CD4-positive, alpha-beta memory T cell (primary cell): ENCODE data around the gene PAM. TPM values are rescaled to one million over a fixed set of nuclear protein-coding genes. Genes with fewer than 3 reads are reported as not detected.
"Not testable (repeated sequence)": the region's sequence is repeated elsewhere in the genome, so short reads cannot be mapped to it uniquely, and the experiment has no call there.

ENCODE experiments used
- CTCF ChIA-PET: fragments of 350-600 bp; sonication (Branson Sonifier 250); formaldehyde crosslinking; loops from one replicate; lab custom pipeline; 2021; ENCODE audit warnings: inconsistent platforms; ENCODE audit not compliant: partially characterized antibody; lab: Charles Lee
- POLR2A ChIA-PET: fragments of 350-600 bp; sonication (Branson Sonifier 250); formaldehyde crosslinking; loops from one replicate; lab custom pipeline; 2021; ENCODE audit not compliant: partially characterized antibody; lab: Charles Lee
- DNase-seq, 5 donors: peaks; one replicate each; pipeline versions ENCODE4 v3.0.0 to v3.0.0-alpha.2; 2020 to 2022; ENCODE audit warnings: mixed read lengths in 1 of 5
- H3K27ac ChIP-seq: one replicate; pipeline ENCODE4 v1.7.0; 2013; ENCODE audit warnings: low read depth, low read length
- H3K27me3 ChIP-seq: 2 replicates; pipeline ENCODE4 v1.7.0; 2013; ENCODE audit warnings: mild to moderate bottlenecking, low read length, moderate library complexity; ENCODE audit not compliant: insufficient read depth
- H3K36me3 ChIP-seq: 2 replicates; pipeline ENCODE4 v1.7.0; 2013; ENCODE audit warnings: mild to moderate bottlenecking, low read length, moderate library complexity; ENCODE audit not compliant: insufficient read depth
- H3K4me1 ChIP-seq: 2 replicates; pipeline ENCODE4 v1.7.0; 2013; ENCODE audit warnings: mild to moderate bottlenecking, low read length, moderate library complexity; ENCODE audit not compliant: insufficient read depth
- H3K4me3 ChIP-seq, 2 donors: one replicate each; pipeline ENCODE4 v1.7.0; 2013; ENCODE audit warnings: low read length in 2 of 2, mild to moderate bottlenecking in 1 of 2
- H3K9me3 ChIP-seq, 2 donors: one replicate each; pipeline ENCODE4 v1.7.0; 2013; ENCODE audit warnings: low read length in 2 of 2, control low read depth in 1 of 2; ENCODE audit not compliant: control insufficient read depth in 1 of 2
- H3K27ac Mint-ChIP-seq, 7 donors: one replicate each; pipeline ENCODE4 v1.8.0; 2020 to 2021; ENCODE audit warnings: mixed read lengths in 7 of 7, mild to moderate bottlenecking in 6 of 7, inconsistent platforms in 3 of 7, moderate library complexity in 3 of 7
- H3K27me3 Mint-ChIP-seq, 2 donors: one replicate each; pipeline ENCODE4 v1.8.0; 2020 to 2021; ENCODE audit warnings: mixed read lengths in 2 of 2
- H3K36me3 Mint-ChIP-seq, 2 donors: one replicate each; pipeline ENCODE4 v1.8.0; 2020 to 2021; ENCODE audit warnings: mixed read lengths in 2 of 2, inconsistent platforms in 1 of 2, mild to moderate bottlenecking in 1 of 2
- H3K4me1 Mint-ChIP-seq, 4 donors: one replicate each; pipeline ENCODE4 v1.8.0; 2020 to 2021; ENCODE audit warnings: mixed read lengths in 4 of 4, mild to moderate bottlenecking in 1 of 4
- H3K4me3 Mint-ChIP-seq, 8 donors: one replicate each; pipeline ENCODE4 v1.8.0; 2020 to 2021; ENCODE audit warnings: mixed read lengths in 8 of 8, mild to moderate bottlenecking in 7 of 8, moderate library complexity in 6 of 8, inconsistent platforms in 3 of 8
- H3K9me3 Mint-ChIP-seq, 8 donors: one replicate each; pipeline ENCODE4 v1.8.0; 2020 to 2021; ENCODE audit warnings: mixed read lengths in 8 of 8, mild to moderate bottlenecking in 5 of 8, inconsistent platforms in 3 of 8, moderate library complexity in 1 of 8
- intact Hi-C: fragments of 100-400 bp; cut with micrococcal nuclease; formaldehyde crosslinking; loops from one replicate; pipeline ENCODE4 v1.15.1; 2023
- polyA plus RNA-seq, 2 donors: library from polyadenylated mRNA; unstranded; fragments of 300-500 nt; fragmentation: Illumina TruSeq; gene quantifications; one replicate each; pipeline ENCODE4 v1.2.3, GENCODE V29; 2021
- total RNA-seq, 2 experiments: library from RNA; stranded (reverse); gene quantifications; one replicate each; pipeline ENCODE4 v1.2.3, GENCODE V29; 2021

PAM gene
- total and polyA plus RNA-seq, 4 experiments from 2014 or later = 25.8 to 31.0 (median 28.7) TPM

GRCh38 chr5:103037673-103038455 lies 282.8 kb downstream of the PAM start:
- Mint-ChIP-seq H3K4me3 (no peak overlapping the region), H3K36me3 (peaks cover 0 to 3% of the 10 kb centered on the region in 2 donors), H3K4me1 (no peaks in the 10 kb centered on the region), H3K27ac (no peak overlapping the region), H3K27me3 (peaks cover 0 to 5% of the 10 kb centered on the region in 2 donors), H3K9me3 (no peaks in the 10 kb centered on the region)
- Histone ChIP-seq H3K9me3 (no peaks in the 10 kb centered on the region), H3K4me1 (no peaks in the 10 kb centered on the region), H3K4me3 (no peak overlapping the region), H3K27ac (no peak overlapping the region), H3K36me3 (no peaks in the 10 kb centered on the region), H3K27me3 (no peaks in the 10 kb centered on the region)
- POLR2A ChIA-PET = no interaction called here
- DNase-seq = no peak
- intact Hi-C loops = no loop called here
- CTCF ChIA-PET = no interaction called here

GRCh38 chr5:103041071-103041676 lies 286.1 kb downstream of the PAM start:
- no peaks in the 10 kb centered on the region for H3K4me1 Mint-ChIP-seq
- H3K9me3 Mint-ChIP-seq = no peaks in the 10 kb centered on the region
- no peak overlapping the region for H3K27ac Mint-ChIP-seq
- Histone ChIP-seq H3K36me3 (no peaks in the 10 kb centered on the region), H3K27me3 (no peaks in the 10 kb centered on the region), H3K4me3 (no peak overlapping the region), H3K27ac (no peak overlapping the region), H3K9me3 (no peaks in the 10 kb centered on the region), H3K4me1 (no peaks in the 10 kb centered on the region)
- peak in 1 of 5 donors; percentile 9 for DNase-seq
- H3K27me3 Mint-ChIP-seq = peaks cover 3 to 4% of the 10 kb centered on the region in 2 donors
- ChIA-PET POLR2A (no interaction called here), CTCF (interaction anchor here (1.3 kb wide), 1 partner anchor 10 kb away, joined by 3 read pairs; no protein-coding TSS in a partner anchor)
- intact Hi-C loops = loop anchor here (2.0 to 5.0 kb wide), 3 partner anchors 96 to 360 kb away; no protein-coding TSS in a partner anchor
- H3K4me3 Mint-ChIP-seq = no peak overlapping the region
- H3K36me3 Mint-ChIP-seq = no peaks in the 10 kb centered on the region

- POLR2A ChIA-PET, DNase-seq, H3K36me3 ChIP-seq, H3K9me3 Mint-ChIP-seq, H3K27ac Mint-ChIP-seq, CTCF ChIA-PET, H3K4me3 Mint-ChIP-seq, H3K27me3 Mint-ChIP-seq, intact Hi-C loops, H3K4me1 Mint-ChIP-seq, H3K27me3 ChIP-seq, H3K4me1 ChIP-seq, H3K4me3 ChIP-seq, H3K27ac ChIP-seq, H3K9me3 ChIP-seq, H3K36me3 Mint-ChIP-seq: not testable (repeated sequence)
Measured at GRCh38 chr5:103046706-103047105, 291.6 kb downstream of the PAM start.

GRCh38 chr5:103057208-103058130 lies 302.4 kb downstream of the PAM start:
- peaks cover 0 to 12% (median 0%) of the 10 kb centered on the region in 4 donors for H3K4me1 Mint-ChIP-seq
- peaks cover 0 to 3% of the 10 kb centered on the region in 2 donors for H3K27me3 Mint-ChIP-seq
- peaks cover 0 to 9% (median 2%) of the 10 kb centered on the region in 8 donors for H3K9me3 Mint-ChIP-seq
- H3K4me3 Mint-ChIP-seq = peak overlapping the region in 2 of 8 donors; percentile 23 to 27
- Histone ChIP-seq H3K4me1 (no peaks in the 10 kb centered on the region), H3K9me3 (no peaks in the 10 kb centered on the region), H3K36me3 (no peaks in the 10 kb centered on the region), H3K27ac (no peak overlapping the region), H3K4me3 (no peak overlapping the region), H3K27me3 (no peaks in the 10 kb centered on the region)
- no peak for DNase-seq
- CTCF ChIA-PET = interaction anchor here (0.5 kb wide), 1 partner anchor 106 kb away, joined by 5 read pairs; no protein-coding TSS in a partner anchor
- H3K36me3 Mint-ChIP-seq = peaks cover 0 to 3% of the 10 kb centered on the region in 2 donors
- intact Hi-C loops = no loop called here
- POLR2A ChIA-PET = no interaction called here
- H3K27ac Mint-ChIP-seq = no peak overlapping the region

DNA sequence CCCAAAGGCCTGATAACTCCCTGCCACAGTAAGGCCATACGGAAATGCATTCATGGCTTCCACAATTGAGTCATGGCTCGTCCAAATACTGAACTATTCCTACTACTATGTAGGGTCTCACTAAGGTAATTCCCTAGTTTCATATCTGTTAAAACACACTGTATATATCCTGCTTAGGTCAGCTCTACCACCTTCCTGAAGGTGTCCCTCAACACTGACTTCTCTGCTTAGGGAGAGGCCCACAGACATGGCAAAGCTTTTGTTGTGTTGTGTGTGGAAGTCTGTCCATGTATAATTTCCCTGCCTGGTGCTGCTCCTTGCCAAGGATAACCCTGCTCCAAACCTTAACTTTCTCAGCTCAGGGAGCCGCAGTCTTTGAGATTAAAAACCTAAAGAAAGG lies 304.4 kb downstream of the PAM start:
- H3K27ac ChIP-seq = no peak overlapping the region
- Mint-ChIP-seq H3K4me3 (no peak overlapping the region), H3K36me3 (peaks cover 0 to 3% of the 10 kb centered on the region in 2 donors), H3K4me1 (peaks cover 0 to 12% (median 0%) of the 10 kb centered on the region in 4 donors), H3K27me3 (peaks cover 0 to 3% of the 10 kb centered on the region in 2 donors), H3K9me3 (peaks cover 0 to 9% (median 2%) of the 10 kb centered on the region in 8 donors), H3K27ac (peak overlapping the region in 1 of 7 donors; percentile 10)
- no peaks in the 10 kb centered on the region for H3K4me1 ChIP-seq
- H3K36me3 ChIP-seq = no peaks in the 10 kb centered on the region
- intact Hi-C loops = no loop called here
- no peaks in the 10 kb centered on the region for H3K9me3 ChIP-seq
- no peak for DNase-seq
- H3K4me3 ChIP-seq = no peak overlapping the region
- no peaks in the 10 kb centered on the region for H3K27me3 ChIP-seq
- ChIA-PET CTCF (no interaction called here), POLR2A (no interaction called here)

- Mint-ChIP-seq H3K4me1 (peaks cover 0 to 12% (median 0%) of the 10 kb centered on the region in 4 donors), H3K27me3 (peaks cover 0 to 3% of the 10 kb centered on the region in 2 donors), H3K9me3 (peaks cover 0 to 4% (median 0%) of the 10 kb centered on the region in 8 donors), H3K4me3 (no peak overlapping the region), H3K27ac (no peak overlapping the region), H3K36me3 (peaks cover 0 to 3% of the 10 kb centered on the region in 2 donors)
- Histone ChIP-seq H3K27ac (no peak overlapping the region), H3K9me3 (no peaks in the 10 kb centered on the region), H3K36me3 (no peaks in the 10 kb centered on the region), H3K4me3 (no peak overlapping the region), H3K4me1 (no peaks in the 10 kb centered on the region), H3K27me3 (no peaks in the 10 kb centered on the region)
- ChIA-PET CTCF (no interaction called here), POLR2A (no interaction called here)
- no peak for DNase-seq
- intact Hi-C loops = no loop called here
Measured at GRCh38 chr5:103060424-103060954, 305.4 kb downstream of the PAM start.
